GM19193 (cell line): ENCODE results near the gene PRR13.
A peak's percentile ranks its signal among the peaks of the same experiment; 100 is the strongest.

Experiments
- POLR2A ChIP-seq: IDR thresholded peaks from 4 replicates; pipeline ENCODE4 v1.6.1; 2011; ENCODE audit not compliant: insufficient read depth, insufficient read length; ENCODE audit errors: extremely low read depth

The PRR13 gene

GRCh38 chr12:53441040-53441833 is at the start of gene PRR13:
Gene PRR13, plus strand, starts transcription at chr12:53441734. Its CDS starts 981 bp downstream, at chr12:53442715.
- peak; percentile 99 for TF ChIP-seq POLR2A

- no peak for TF ChIP-seq POLR2A
Observed at GRCh38 chr12:53399896-53400295, 41.6 kb upstream of the PRR13 start.

- no peak for TF ChIP-seq POLR2A
Observed at GRCh38 chr12:53402871-53403270, 38.7 kb upstream of the PRR13 start.

- no peak for TF ChIP-seq POLR2A
Observed at GRCh38 chr12:53410951-53411350, 30.6 kb upstream of the PRR13 start.

GRCh38 chr12:53413485-53414204 is 27.9 kb upstream of the PRR13 start:
- TF ChIP-seq POLR2A = no peak

GRCh38 chr12:53414756-53415417 is 26.6 kb upstream of the PRR13 start:
- no peak for TF ChIP-seq POLR2A

- TF ChIP-seq POLR2A = no peak
Observed at GRCh38 chr12:53418221-53418620, 23.3 kb upstream of the PRR13 start.

GRCh38 chr12:53419756-53420155 is 21.8 kb upstream of the PRR13 start:
- TF ChIP-seq POLR2A = no peak

- TF ChIP-seq POLR2A = no peak
Observed at GRCh38 chr12:53423597-53423996, 17.9 kb upstream of the PRR13 start, which contains the start of gene AMHR2. Gene AMHR2, plus strand, starts transcription at chr12:53423855. Its CDS starts 80 bp downstream, at chr12:53423935.

- no peak for TF ChIP-seq POLR2A
Observed at GRCh38 chr12:53424626-53425514, 16.7 kb upstream of the PRR13 start.

- TF ChIP-seq POLR2A = no peak
Observed at GRCh38 chr12:53425515-53426150, 15.9 kb upstream of the PRR13 start.

GRCh38 chr12:53427905-53428594 is 13.5 kb upstream of the PRR13 start:
- no peak for TF ChIP-seq POLR2A

GRCh38 chr12:53428741-53429140 is 12.8 kb upstream of the PRR13 start:
- no peak for TF ChIP-seq POLR2A
